22Rv1 (cell line): ENCODE results near the gene TRDN.

Source experiments
- ZFX ChIP-seq: fragments of 450-650 bp; IDR thresholded peaks from 2 replicates; pipeline ENCODE4 v1.6.1; 2017; ENCODE audit warnings: antibody characterized with exemption, borderline replicate concordance
- TF ChIP-seq, protein P1 (sequence below): fragments of 450-650 bp; IDR thresholded peaks from 2 replicates; pipeline ENCODE4 v1.5.1; 2017; ENCODE audit warnings: mild to moderate bottlenecking

DNA sequence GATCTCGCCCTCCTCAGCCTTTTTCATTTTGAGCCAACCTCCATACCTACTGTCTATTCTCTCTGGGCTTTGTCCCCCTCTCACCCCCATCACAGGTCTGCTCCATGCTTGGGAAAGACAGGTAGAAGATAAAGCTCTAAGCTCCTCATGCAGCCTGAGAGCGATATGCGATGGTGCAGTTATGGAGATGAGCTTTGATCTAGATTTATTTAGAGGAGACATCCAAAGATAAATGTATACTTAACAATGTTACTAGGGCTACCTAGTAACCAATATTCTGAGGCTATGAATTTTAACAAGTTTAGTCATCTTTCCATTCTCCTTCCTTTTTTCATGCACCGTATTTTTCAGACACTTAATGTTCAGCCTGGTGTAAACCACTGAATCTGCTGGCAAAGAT, 95.3 kb downstream of the TRDN start:
- TF ChIP-seq, protein P1, sequence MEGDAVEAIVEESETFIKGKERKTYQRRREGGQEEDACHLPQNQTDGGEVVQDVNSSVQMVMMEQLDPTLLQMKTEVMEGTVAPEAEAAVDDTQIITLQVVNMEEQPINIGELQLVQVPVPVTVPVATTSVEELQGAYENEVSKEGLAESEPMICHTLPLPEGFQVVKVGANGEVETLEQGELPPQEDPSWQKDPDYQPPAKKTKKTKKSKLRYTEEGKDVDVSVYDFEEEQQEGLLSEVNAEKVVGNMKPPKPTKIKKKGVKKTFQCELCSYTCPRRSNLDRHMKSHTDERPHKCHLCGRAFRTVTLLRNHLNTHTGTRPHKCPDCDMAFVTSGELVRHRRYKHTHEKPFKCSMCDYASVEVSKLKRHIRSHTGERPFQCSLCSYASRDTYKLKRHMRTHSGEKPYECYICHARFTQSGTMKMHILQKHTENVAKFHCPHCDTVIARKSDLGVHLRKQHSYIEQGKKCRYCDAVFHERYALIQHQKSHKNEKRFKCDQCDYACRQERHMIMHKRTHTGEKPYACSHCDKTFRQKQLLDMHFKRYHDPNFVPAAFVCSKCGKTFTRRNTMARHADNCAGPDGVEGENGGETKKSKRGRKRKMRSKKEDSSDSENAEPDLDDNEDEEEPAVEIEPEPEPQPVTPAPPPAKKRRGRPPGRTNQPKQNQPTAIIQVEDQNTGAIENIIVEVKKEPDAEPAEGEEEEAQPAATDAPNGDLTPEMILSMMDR = no peak
- TF ChIP-seq ZFX = no peak
